8988T (cell line): ENCODE results near the gene ZNF692.
"Not testable (repeated sequence)": the region's sequence is repeated elsewhere in the genome, so short reads cannot be mapped to it uniquely, and the experiment has no call there.

Experiments
- DNase-seq: peaks from one replicate; pipeline ENCODE4 v3.0.0; 2011

ZNF692 gene

DNA sequence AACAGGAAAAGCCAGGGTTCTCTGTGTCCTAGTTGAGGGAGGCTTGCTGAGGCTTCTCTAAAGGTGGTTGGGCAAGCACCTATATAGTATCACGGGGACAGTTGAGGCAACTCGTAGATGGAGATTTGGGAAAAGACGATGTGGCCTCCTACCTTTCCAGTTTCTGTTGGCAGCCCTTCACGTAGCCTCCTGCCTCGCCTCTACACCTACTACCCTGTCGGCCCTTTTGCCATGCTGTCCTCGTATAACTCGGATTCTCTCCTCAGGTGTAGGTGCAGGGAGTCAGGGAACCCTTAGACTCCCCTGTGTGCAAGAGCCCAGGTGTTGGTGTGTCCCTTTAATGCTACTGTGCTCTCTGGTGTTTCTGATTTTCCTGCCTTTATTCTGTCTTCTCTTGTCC lies 10.3 kb downstream of the ZNF692 start:
- DNase-seq, result no peak

DNA sequence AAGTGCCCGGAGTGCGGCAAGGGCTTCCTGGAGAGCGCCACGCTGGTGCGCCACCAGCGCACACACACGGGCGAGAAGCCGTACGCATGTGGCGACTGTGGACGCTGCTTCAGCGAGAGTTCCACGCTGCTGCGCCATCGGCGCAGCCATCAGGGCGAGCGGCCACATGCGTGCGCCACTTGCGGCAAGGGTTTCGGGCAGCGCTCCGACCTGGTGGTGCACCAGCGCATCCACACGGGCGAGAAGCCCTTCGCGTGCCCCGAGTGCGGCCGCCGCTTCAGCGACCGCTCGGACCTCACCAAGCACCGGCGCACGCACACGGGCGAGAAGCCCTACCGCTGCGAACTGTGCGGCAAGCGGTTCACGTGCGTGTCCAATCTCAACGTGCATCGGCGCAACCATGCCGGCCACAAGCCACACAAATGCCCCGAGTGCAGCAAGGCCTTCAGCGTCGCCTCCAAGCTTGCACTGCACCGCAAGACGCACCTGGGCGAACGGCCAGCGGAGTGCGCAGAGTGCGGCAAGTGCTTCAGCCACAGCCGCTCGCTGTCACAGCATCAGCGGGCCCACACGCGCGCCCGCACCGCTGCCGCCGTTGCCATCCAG lies 10.8 kb downstream of the ZNF692 start:
- no peak for DNase-seq

DNA sequence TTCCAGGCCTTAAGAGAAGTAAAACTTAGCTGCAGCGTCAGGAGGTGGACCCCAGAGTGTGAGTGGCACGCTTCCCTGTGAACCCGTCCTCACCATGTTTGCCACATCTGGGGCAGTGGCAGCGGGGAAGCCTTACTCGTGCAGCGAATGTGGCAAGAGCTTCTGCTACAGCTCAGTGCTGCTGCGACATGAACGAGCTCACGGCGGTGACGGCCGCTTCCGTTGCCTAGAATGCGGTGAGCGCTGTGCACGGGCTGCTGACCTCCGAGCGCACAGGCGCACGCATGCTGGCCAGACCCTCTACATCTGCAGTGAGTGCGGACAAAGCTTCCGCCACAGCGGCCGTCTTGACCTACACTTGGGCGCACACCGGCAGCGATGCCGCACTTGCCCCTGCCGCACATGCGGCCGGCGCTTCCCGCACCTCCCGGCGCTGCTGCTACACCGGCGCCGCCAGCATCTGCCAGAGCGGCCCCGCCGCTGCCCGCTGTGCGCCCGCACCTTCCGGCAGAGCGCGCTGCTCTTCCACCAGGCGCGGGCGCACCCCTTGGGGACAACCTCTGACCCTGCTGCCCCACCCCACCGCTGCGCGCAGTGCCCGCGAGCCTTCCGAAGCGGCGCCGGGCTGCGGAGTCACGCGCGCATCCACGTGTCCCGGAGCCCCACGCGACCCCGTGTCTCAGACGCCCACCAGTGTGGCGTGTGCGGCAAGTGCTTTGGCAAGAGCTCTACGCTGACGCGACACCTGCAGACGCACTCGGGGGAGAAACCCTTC lies 11.5 kb downstream of the ZNF692 start:
- no peak for DNase-seq

DNA sequence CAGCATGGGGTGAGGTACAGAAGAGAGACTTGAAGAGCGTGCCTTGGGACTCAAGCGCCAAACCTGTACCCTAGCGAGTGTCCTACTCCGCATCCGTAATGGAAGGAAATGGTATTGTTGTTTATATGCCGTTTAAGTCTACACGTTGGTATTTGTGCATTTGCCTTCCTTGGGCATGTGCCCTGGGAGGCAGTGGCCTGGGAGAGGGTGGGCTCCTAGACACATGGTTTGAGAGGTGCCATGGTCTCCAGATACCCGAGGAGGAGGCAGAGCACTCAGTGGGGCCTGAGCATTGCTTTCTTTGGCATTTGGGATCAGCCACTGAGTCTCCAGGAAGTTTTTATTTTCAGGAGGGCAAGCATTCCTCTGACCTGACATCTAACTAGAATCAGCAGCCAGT lies 14.4 kb downstream of the ZNF692 start:
- DNase-seq, result no peak

DNA sequence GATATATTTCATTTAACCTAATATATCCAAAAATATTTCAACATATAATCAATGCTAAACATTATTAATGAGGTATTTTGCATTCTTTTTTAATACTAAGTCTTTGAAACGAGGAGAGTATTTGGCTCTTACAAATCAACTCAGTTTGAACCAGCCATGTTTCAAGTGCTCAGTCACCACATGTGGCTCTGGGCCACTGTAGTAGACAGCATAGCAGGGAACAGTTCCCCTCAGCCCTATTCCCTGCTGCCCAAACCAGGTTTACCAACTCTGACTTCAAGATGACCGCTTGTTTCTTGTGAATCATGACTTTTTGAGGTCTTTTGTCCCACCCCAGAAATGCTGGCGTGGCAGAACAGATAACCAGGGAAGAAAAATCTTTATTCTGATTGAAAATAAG lies 15.2 kb downstream of the ZNF692 start:
- no peak for DNase-seq

DNA sequence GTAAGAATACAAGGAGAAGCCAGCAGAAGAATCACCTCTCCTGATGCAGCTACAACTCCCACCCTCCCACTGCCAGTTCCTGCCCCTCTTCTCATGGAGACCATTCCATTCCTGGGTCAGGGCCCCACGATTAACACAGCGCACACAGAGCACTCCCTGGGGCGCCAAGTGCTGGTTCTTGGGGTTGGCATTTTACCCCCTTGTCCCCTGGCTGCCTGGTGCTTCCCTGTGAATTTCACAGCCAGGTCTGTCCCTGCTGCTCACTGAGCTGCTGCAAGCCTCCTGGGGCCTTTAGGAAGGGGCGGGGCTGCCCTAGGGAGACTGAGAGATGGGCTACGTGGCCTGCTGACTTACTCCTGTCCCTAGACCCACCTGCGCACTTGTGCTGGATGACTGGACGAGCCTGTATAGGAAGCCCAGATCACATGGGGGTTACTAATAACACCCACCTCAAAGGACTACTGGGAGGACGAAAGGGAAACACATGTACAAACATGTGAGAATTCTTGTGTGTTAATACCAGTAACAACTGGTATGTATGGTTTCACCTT lies 16.0 kb downstream of the ZNF692 start:
- no peak for DNase-seq

DNA sequence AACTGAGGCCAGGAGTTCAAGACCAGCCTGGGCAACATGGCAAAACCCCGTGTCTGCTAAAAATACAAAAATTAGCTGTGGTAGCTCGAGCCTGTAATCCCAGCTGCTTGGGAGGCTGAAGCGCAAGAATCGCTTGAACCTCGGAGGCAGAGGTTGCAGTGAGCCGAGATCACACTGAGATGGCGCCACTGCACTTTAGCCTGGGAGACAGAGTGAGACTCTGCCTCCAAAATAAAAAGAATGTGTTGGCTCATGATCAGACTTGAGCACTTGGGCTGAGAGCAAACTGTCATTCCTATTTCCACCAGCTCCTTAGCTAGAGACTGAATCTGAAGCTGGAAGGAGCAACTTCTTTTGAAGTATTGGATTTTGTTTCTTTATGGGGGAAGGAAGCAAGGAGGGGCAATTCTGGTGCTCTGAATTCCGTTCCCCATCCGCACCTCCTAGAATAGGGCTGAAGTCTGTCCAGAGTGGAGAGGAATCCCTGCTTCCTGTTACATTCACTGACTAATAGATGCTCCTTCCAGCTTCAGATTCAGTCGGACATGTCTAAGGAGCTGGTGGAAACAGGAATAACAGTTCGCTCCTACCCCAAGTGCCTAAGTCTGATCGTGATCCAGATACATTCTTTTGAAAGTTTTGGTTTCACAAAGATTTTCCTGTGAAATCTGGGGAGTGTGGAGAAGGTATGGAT lies 17.0 kb downstream of the ZNF692 start:
- no peak for DNase-seq

DNA sequence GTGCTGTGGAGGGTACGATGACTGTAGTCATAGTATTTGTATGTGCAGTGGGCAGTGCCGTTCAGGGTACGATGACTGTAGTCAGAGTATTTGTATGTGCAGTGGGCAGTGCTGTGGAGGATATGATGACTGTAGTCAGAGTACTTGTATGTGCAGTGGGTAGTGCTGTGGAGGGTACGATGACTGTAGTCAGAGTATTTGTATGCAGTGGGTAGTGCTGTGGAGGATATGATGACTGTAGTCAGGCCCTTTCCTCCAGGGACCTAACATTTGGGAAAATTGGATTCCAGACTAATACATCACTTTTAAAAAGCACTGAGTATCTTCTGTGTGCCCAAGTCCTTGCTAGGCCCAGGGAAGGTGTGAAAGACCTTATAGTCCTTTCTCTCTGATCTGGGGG lies 17.9 kb downstream of the ZNF692 start:
- DNase-seq, result no peak

DNA sequence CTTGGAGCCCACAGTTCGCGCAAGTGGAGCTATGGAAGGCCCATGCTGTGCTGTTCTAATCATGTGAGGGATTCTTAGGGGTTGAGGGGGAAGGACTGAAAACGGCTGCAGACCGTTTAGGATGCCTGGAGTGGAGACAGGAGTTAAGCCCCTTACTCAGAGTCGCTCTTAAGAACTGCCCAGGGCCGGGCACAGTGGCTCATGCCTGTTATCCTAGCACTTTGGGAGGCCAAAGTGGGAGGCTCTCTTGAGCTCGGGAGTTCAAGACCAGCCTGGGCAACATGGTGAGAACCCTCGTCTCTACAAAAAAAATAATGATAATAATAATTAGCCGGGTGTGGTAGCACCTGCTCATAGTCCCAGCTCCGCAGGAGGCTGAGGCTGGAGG lies 19.7 kb downstream of the ZNF692 start:
- DNase-seq, result no peak

DNA sequence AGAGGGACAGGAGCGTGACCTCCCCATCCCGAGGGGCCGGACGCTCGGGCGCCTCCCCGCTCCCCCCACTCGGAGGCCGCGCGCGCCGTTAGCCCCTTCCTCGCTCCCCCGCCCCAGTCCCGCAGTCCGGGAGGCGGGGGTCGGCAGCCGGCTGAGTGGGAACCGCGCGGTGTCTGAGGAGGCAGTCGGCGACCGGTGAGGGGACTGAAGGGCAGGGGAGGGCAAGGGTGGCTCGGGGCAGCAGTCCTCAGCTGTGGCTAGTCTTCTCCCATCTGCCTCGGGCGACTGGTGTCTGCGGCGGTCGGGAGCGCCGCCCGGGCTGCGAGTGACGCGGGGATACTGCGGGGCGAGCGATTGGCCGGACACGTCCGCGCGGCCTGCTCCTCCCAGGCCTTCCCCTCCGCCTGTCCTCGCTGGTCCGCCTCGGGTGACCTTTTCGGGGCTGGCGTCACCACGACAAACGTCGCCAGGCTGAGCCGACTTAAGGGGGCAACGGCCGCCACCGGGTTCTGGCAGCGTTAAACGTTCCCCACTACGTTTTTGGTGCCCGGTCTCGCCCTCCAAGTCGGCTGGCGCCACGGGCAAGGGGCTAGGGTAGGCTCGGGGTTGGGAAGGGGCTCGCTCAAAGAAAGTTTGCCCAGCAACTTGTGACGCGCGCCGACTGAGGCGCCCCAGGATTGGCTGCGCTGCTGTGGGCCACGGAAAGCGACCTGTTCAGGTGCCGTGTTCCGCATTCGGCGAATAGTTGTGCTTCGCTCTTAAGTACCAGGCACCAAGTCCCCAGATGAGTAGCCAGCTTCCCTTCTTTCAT lies 20.3 kb downstream of the ZNF692 start:
- no peak for DNase-seq

DNA sequence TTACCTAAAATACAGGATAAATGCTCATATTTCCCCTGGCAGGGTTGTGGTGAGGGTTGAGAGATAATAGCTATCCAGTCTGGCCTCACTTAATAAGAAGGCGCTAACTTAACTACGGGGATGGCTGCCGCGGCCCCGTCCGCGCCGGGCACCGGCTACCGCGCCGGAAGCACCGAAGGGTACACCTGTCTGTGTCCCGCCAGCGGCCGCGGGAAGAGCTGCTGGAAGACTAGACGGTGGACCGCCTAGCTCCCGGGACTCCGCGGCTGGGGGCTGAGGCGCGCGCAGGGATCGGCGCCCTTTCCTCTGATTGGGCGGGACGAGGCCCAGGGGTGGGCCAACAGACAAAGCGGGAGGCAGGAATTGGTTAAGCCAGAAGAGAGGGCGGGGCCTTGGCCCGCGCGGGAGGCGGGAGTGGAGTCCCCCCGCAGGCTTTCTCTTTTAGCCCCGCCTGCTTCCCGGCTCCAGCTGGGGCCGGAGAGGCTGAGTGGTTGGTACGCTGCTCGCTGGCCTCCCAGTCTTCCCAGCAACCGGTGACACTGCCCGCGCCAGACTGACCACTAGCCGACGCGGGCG lies 21.0 kb downstream of the ZNF692 start, which contains the start of gene ZNF672:
ZNF672 (plus strand) TSS at position 444 of the 576 bp plus-strand sequence. CDS start 9,051 bp downstream, outside the sequence.
- peak; percentile 76 for DNase-seq

DNA sequence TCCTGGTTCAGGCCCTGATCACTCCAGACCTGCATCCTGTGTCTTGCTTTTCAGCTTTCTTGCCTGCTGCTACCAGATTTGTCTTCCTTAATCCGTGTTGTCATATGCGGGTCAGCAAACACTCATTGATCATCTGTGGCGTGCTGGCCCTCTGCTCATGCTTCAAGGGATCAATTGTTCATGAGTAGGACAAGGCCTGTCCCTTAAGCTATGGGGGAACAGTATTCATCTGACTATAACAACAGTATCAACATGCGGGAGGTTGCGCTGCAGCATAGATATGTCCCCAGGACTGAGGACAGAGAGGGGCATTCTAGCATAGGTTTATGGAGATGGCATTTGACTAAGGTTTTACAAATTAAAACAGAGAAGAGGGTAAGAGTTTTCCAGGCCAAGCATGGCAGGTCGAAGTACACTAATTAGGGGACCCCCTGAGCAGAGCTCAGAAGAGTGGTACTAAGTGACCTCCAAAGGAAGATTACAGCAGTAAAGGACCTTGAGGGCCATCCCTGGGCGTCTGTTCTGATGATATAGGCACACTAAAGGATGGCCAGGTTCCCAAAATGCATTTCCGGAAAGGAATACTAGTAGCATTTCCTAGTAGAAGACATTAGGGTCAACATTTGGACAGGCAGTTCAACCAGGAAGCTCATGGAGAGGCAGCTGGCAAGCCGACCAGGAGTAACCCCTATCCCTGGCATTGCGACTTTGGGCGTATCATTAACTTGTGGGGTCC lies 21.7 kb downstream of the ZNF692 start:
- no peak for DNase-seq

DNA sequence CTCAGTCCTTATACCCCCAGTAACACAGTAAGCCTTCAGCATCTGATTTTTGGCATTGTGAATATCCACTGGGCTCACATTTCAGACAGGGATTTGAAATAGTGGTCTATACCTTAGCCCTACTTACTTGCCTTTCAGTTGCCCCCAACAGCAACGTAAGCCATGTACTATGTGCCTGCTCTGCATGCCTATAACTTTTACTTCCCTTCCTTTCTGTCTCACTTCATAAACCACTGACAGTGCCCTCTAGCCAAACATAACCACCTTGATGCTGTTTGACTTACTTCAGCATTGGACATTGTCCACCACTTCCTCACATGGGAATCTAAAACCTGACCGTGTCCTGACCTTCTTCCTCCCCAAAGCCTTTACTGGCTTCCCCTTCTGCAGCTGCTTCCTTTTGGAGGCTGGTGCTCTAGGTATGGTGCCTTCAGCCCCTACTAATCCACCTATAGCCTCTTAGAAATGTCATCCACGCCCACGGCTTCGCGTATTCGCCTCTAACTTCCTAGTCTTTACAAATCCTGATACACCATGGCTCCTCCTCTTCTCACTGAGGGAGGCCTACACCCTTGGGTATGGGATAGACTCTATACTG lies 24.4 kb downstream of the ZNF692 start:
- no peak for DNase-seq

DNA sequence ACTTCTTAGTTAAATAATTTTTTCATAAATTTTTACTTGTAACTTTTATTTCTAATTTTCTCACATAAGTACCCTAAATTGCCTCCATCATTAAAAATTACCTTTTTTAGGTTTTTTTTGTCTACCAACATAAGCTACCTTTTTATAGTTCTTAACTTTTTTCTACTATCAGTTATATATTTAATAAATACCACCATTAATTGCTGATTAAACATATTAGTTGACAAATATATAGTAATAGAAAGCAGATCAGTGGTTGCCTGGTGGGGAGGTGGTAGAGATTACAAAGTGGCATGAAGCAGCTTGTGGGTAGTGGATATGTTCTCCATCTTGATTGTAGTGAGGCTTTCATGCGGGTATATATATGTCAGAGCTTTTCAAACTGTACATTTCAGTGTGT lies 27.0 kb downstream of the ZNF692 start:
- DNase-seq, result no peak

DNA sequence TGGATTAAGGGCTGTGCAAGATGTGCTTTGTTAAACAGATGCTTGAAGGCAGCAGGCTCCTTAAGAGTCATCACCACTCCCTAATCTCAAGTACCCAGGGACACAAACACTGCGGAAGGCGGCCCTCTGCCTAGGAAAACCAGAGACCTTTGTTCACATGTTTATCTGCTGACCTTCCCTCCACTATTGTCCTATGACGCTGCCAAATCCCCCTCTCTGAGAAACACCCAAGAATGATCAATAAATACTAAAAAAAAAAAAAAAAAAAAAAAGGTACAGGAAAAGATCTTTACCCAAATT lies 28.2 kb downstream of the ZNF692 start:
- DNase-seq, result not testable (repeated sequence)

DNA sequence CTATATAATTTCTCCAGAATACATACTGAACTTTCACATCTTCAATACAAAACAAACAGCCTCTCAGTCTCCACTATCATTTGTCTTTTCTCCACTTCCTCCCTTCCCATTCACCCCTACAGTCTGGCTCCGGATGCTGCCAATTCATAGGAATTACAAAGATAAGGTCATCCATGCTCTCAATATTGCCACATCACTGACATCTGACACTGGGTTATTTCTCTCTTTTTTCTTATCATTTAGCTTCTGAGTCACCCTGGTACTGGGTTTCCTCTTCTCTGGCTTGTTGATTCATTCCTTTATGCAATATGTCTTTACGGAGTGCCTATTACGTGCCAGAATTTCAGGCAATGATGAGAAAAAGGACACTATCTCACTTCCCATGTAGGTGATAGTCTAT lies 30.0 kb downstream of the ZNF692 start:
- DNase-seq, result no peak

DNA sequence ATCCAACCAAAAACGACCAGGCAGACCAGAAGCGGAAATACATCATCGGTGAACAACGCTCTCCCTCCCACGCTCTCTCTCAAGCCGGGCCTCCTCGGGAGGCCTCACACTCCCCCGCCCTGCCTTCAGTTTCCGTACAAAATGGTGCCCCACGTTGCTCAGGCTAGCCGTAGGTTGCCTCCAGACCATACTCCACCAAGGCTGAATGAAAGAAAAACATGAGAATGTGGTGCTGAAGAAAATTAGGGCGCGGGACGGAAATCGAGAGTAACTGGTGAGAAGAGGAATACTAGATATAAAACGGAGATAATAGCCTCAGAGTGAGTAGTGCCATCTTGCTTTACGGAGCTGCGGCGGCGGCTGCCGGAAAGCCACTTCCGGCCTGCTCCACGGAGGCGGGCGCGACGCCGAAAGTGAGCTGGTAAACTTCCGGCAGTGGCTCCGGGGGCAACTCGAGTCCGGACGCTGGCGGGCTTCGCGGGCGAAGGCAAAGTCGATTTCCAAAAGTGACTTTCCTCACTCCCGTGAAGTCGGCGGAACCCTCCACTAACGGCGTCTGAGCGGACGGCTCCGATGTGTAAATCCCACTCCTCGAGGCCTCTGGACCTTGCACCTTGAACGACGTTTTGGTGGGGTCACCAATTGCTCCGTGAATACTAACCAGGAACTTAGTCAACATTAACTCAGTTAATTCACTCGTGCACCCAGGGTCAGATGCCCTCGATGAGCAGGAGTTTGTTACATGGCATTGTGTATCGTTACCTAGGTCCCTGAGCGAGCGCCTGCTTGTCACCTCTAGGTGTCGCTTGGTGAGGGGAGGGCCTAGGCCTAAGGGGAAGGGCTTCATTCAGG lies 32.8 kb downstream of the ZNF692 start, which contains the start of gene SH3BP5L:
SH3BP5L (minus strand) TSS at position 7 of the 852 bp plus-strand sequence. CDS start 980 bp downstream, outside the sequence.
- peak; percentile 87 for DNase-seq

DNA sequence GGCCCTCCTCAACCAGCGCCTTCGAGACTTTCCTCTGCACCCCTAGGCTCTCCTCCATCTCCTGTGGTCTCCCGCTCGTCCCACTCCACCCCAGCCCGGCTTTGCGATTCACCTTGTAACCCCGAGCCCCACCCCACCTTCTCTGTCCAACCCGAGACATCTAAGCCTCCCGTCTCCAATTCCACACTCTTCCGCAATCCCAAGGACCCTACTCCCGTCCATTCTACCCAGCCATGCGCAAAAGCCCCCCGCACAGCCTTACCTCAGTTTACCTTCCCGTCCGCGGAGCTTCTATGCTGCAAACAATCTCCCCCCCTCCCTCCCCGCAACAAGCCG lies 33.3 kb downstream of the ZNF692 start:
- DNase-seq, result no peak

DNA sequence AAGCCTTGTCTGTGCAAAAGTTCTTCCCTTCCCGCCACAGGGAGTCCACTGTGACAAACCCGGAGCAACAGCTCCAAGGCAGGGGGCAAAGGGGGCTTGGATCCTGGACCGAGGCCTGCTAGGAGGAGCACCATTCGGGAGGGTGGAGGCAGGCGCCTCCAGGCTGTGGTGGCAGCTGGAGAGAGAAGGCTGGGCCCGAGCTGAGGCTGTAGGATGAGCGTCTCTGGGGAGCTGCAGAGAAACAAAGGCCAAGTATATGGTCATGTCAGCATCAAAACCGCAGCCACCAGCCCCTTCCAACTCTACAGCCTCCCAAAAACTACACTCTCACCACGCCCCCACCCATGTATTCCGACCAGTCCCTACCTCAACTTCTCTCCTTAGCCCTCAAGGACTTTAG lies 33.7 kb downstream of the ZNF692 start:
- DNase-seq, result no peak

DNA sequence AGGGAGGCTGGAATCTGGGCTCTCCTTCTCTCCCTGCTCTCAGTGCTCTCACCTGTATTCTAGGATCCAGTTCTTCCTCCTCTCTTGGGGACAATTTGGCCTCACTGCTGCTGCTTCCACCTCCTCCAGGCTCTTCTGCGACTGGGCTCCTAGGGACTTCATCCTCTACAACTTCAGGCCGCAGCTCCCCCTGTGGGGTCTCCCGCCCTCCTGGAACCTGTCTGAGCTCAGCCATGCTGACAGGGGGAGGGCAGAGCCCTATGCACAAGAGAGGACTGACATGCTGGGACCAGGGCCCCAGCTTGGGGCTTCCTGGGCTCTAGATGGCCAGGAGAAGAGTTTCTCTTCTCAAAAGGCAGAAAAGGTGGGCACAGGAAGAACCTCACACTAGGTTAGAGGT lies 34.2 kb downstream of the ZNF692 start:
- DNase-seq, result no peak

DNA sequence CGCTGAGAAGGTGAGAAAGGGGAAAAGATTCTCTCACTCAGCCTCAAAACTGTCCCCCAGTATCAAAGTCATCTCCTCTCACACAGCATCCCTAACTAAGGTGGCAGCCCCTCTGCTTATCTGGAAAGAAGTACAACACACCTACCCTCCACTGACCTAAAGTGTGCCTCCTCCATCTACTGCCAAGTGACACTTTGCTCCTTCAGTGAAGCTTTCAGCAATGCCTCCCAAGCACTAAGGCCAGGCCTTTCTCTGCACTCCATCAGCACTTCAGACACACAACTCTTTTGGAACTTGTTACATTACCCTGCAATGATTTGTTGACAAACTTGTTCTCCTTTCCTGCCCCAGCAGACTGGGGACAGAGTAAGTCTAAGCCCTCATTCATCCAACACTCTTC lies 34.6 kb downstream of the ZNF692 start:
- no peak for DNase-seq
